Measurements from ENCODE around the gene ARL15. TPM values are rescaled to one million over a fixed set of nuclear protein-coding genes. Genes with fewer than 3 reads are reported as not detected.

Gene ARL15
- total and polyA plus RNA-seq, 2 of the 8 experiments (the other 6 are each of a cell fraction or from before 2014, with no cell fraction given) = 9.9 to 21.2 TPM

- H4K8ac ChIP-seq (ENCODE audit: extremely low read depth, insufficient read depth, low read length) = no peak overlapping the region
- H4K20me1 ChIP-seq (replicated peaks in 1 of 2; ENCODE audit: control insufficient read depth in 1 of 2, insufficient read depth in 2 of 2, low read length in 2 of 2) = no peaks in the 10 kb centered on the region
- no peak for TF ChIP-seq YY1 (IDR thresholded peaks at IDR 0.05; ENCODE audit: low read depth, low read length)
- TF ChIP-seq SUZ12 (IDR thresholded peaks at IDR 0.05; ENCODE audit: low read length) = no peak
- TF ChIP-seq TAF7 (optimal IDR thresholded peaks at IDR 0.05; ENCODE audit: borderline replicate concordance, low read depth, low read length) = no peak
- TF ChIP-seq, protein P1, sequence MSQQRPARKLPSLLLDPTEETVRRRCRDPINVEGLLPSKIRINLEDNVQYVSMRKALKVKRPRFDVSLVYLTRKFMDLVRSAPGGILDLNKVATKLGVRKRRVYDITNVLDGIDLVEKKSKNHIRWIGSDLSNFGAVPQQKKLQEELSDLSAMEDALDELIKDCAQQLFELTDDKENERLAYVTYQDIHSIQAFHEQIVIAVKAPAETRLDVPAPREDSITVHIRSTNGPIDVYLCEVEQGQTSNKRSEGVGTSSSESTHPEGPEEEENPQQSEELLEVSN (IDR thresholded peaks at IDR 0.05) = no peak
- no peak for TF ChIP-seq SP2 (IDR thresholded peaks at IDR 0.05; ENCODE audit: low read length)
- TF ChIP-seq EP300 (IDR thresholded peaks at IDR 0.05; ENCODE audit: borderline replicate concordance in 1 of 2, low read depth in 2 of 2, low read length in 2 of 2) = no peak
- TF ChIP-seq SAP30 (IDR thresholded peaks at IDR 0.05; ENCODE audit: insufficient read depth, insufficient replicate concordance, low read length) = no peak
- no peak for TF ChIP-seq RXRA (IDR thresholded peaks at IDR 0.05; ENCODE audit: insufficient read depth, low read depth, low read length)
- TF ChIP-seq BACH1 (IDR thresholded peaks at IDR 0.05; ENCODE audit: low read length) = no peak
- no peak for TF ChIP-seq POLR2AphosphoS5 (IDR thresholded peaks at IDR 0.05; ENCODE audit: low read depth, low read length)
- TF ChIP-seq, protein P2, sequence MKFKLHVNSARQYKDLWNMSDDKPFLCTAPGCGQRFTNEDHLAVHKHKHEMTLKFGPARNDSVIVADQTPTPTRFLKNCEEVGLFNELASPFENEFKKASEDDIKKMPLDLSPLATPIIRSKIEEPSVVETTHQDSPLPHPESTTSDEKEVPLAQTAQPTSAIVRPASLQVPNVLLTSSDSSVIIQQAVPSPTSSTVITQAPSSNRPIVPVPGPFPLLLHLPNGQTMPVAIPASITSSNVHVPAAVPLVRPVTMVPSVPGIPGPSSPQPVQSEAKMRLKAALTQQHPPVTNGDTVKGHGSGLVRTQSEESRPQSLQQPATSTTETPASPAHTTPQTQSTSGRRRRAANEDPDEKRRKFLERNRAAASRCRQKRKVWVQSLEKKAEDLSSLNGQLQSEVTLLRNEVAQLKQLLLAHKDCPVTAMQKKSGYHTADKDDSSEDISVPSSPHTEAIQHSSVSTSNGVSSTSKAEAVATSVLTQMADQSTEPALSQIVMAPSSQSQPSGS (IDR thresholded peaks at IDR 0.05; ENCODE audit: low read length) = no peak
- TF ChIP-seq EGR1 (IDR thresholded peaks at IDR 0.05; ENCODE audit: borderline replicate concordance, low read depth, low read length) = no peak
- no peak overlapping the region for H2BK5ac ChIP-seq (ENCODE audit: low read depth, low read length)
- H2BK12ac ChIP-seq (ENCODE audit: low read depth, low read length) = no peak overlapping the region
- WGBS, 2 experiments (ENCODE audit: extremely low coverage in 1 of 2, insufficient coverage in 1 of 2, insufficient read length in 1 of 2, insufficient replicate concordance in 2 of 2, low coverage in 1 of 2, low lambda C conversion rate in 2 of 2, missing lambda C conversion rate in 1 of 2) = 94% methylated on average over 1 of the region's 1 CpG; no CpG with 5 or more reads in 1 of the 2 experiments
- H3K4ac ChIP-seq (replicated peaks; ENCODE audit: insufficient read length, low read depth, low read length) = no peak overlapping the region
- FAIRE-seq (no peak), DNase-seq (ENCODE audit: low read depth in 1 of 2, low spot score in 2 of 2) (no peak)
- H3K18ac ChIP-seq (ENCODE audit: extremely low read depth, low read length) = no peak overlapping the region
- H3K23ac ChIP-seq (ENCODE audit: insufficient read length) = no peak overlapping the region
- H3K79me2 ChIP-seq (ENCODE audit: control insufficient read depth in 1 of 2, insufficient read depth in 2 of 2, low read length in 2 of 2) = no peaks in the 10 kb centered on the region
- H3K27ac ChIP-seq (ENCODE audit: low read depth, low read length) = no peak overlapping the region
- no peak overlapping the region for H2BK15ac ChIP-seq (ENCODE audit: low read length)
- no peaks in the 10 kb centered on the region for H3K79me1 ChIP-seq (ENCODE audit: low read depth, low read length)
- H3K23me2 ChIP-seq (ENCODE audit: low read depth, low read length) = no peaks in the 10 kb centered on the region
- no peak overlapping the region for H4K5ac ChIP-seq (ENCODE audit: insufficient read length, low read depth, low read length)
- no peak overlapping the region for H3K4me3 ChIP-seq (ENCODE audit: extremely low read depth in 1 of 4, insufficient read depth in 2 of 4, low read depth in 3 of 4, low read length in 4 of 4)
- H3K27me3 ChIP-seq (replicated peaks in 1 of 4; ENCODE audit: control insufficient read depth in 3 of 4, extremely low read depth in 1 of 4, insufficient read depth in 3 of 4, low read length in 3 of 4) = no peaks in the 10 kb centered on the region
- POLR2A ChIA-PET (ENCODE audit: partially characterized antibody) = interaction anchor here (0.9 to 1.0 kb wide), 2 partner anchors 9 to 10 kb away, joined by 3 to 4 read pairs; partner anchors contain the start of gene ARL15
- no peak overlapping the region for H3K4me2 ChIP-seq (ENCODE audit: insufficient read depth in 1 of 2, low read depth in 2 of 2, low read length in 2 of 2)
- H3K9me3 ChIP-seq (ENCODE audit: insufficient read depth in 2 of 2, low read depth in 1 of 2, low read length in 1 of 2) = no peaks in the 10 kb centered on the region
- no peak overlapping the region for H2BK20ac ChIP-seq (ENCODE audit: low read length)
- H3K4me1 ChIP-seq (replicated peaks in 1 of 4; ENCODE audit: control insufficient read depth in 3 of 4, insufficient read depth in 4 of 4, low read length in 3 of 4) = peaks cover 0 to 3% (median 0%) of the 10 kb centered on the region in 4 experiments; a peak in 3 of 7 replicates
- no peak overlapping the region for H2AK5ac ChIP-seq (ENCODE audit: low read depth, low read length)
- no peak overlapping the region for H3K14ac ChIP-seq (ENCODE audit: insufficient read length)
- no peak overlapping the region for H3K9ac ChIP-seq (replicated peaks in 1 of 4; ENCODE audit: extremely low read depth in 1 of 4, low read depth in 3 of 4, low read length in 3 of 4)
- H3K56ac ChIP-seq (replicated peaks; ENCODE audit: insufficient read length, low read depth, low read length) = no peak overlapping the region
- no peak overlapping the region for H2AFZ ChIP-seq (ENCODE audit: low read length)
- H2BK120ac ChIP-seq (replicated peaks; ENCODE audit: low read depth, low read length) = no peak overlapping the region
- CTCF ChIA-PET (ENCODE audit: partially characterized antibody) = interaction anchor here (2.6 kb wide), 1 partner anchor 9 kb away, joined by 9 read pairs; the partner anchor contains the start of gene ARL15
- no peak overlapping the region for H4K91ac ChIP-seq (replicated peaks; ENCODE audit: insufficient read length, low read length)
- no peaks in the 10 kb centered on the region for H3K36me3 ChIP-seq (ENCODE audit: control insufficient read depth in 2 of 4, insufficient read depth in 4 of 4, low read length in 3 of 4)
These were observed 9.9 kb upstream of the ARL15 start for GRCh38 chr5:54320256-54320655.

Measured in H1 (cell line).